ENCODE data around the gene LYPD6. TPM values are rescaled to one million over a fixed set of nuclear protein-coding genes. Genes with fewer than 3 reads are reported as not detected.

Gene LYPD6
- total RNA-seq, 2 experiments from 2014 or later, result not detected

DNA sequence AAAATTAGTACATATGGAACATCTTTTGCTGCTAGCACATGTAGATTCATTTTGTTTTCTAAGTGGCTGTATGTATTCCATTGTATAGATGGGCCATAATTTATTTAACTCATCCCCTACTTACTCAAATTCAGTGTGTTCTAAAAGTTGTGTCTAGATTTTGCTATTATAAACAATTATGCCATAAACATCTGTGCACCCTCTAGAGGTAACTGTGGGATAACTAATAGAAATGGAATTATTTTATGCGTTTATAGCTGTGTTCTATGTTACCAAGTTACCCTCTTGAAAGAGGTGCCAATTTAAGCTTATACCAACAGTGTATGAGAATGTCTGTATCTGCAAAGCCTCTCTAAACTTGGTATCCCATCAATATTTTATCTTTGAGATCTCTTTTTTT lies 156.8 kb downstream of the LYPD6 start:
- BruUV-seq (replicated peaks), result no TSS peak
- Histone ChIP-seq H3K9me2 (ENCODE audit: insufficient read depth, low read length) (no peaks in the 10 kb centered on the region), H2AFZ (ENCODE audit: low read length) (no peak overlapping the region), H3K4me3 (ENCODE audit: low read depth, low read length, poor library complexity, severe bottlenecking) (no peak overlapping the region), H3K9me3 (ENCODE audit: low read length) (no peaks in the 10 kb centered on the region), H3K36me3 (ENCODE audit: insufficient read depth, low read length) (no peaks in the 10 kb centered on the region), H3K27ac (ENCODE audit: low read depth, low read length, poor library complexity, severe bottlenecking) (no peak overlapping the region), H3K4me1 (ENCODE audit: insufficient read depth, low read length, poor library complexity, severe bottlenecking) (no peaks in the 10 kb centered on the region), H3K79me2 (ENCODE audit: insufficient read depth, low read depth, low read length) (no peaks in the 10 kb centered on the region), H3K4me2 (ENCODE audit: low read length) (no peak overlapping the region), H4K20me1 (ENCODE audit: insufficient read depth, low read length) (no peaks in the 10 kb centered on the region)
- TF ChIP-seq EZH2phosphoT487 (IDR thresholded peaks at IDR 0.05; ENCODE audit: borderline replicate concordance, low read depth, low read length), result no peak
- TF ChIP-seq, protein P1, sequence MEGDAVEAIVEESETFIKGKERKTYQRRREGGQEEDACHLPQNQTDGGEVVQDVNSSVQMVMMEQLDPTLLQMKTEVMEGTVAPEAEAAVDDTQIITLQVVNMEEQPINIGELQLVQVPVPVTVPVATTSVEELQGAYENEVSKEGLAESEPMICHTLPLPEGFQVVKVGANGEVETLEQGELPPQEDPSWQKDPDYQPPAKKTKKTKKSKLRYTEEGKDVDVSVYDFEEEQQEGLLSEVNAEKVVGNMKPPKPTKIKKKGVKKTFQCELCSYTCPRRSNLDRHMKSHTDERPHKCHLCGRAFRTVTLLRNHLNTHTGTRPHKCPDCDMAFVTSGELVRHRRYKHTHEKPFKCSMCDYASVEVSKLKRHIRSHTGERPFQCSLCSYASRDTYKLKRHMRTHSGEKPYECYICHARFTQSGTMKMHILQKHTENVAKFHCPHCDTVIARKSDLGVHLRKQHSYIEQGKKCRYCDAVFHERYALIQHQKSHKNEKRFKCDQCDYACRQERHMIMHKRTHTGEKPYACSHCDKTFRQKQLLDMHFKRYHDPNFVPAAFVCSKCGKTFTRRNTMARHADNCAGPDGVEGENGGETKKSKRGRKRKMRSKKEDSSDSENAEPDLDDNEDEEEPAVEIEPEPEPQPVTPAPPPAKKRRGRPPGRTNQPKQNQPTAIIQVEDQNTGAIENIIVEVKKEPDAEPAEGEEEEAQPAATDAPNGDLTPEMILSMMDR (conservative IDR thresholded peaks at IDR 0.05; ENCODE audit: low read length), result no peak; the same call in 1 of the 2 replicates
- ChIA-PET POLR2A (no interaction called here), CTCF (ENCODE audit: unreplicated experiment) (no interaction called here)
- intact Hi-C loops (cut with micrococcal nuclease; ENCODE audit: unreplicated experiment), result no loop called here
- no peak for DNase-seq (ENCODE audit: low spot score)

DNA sequence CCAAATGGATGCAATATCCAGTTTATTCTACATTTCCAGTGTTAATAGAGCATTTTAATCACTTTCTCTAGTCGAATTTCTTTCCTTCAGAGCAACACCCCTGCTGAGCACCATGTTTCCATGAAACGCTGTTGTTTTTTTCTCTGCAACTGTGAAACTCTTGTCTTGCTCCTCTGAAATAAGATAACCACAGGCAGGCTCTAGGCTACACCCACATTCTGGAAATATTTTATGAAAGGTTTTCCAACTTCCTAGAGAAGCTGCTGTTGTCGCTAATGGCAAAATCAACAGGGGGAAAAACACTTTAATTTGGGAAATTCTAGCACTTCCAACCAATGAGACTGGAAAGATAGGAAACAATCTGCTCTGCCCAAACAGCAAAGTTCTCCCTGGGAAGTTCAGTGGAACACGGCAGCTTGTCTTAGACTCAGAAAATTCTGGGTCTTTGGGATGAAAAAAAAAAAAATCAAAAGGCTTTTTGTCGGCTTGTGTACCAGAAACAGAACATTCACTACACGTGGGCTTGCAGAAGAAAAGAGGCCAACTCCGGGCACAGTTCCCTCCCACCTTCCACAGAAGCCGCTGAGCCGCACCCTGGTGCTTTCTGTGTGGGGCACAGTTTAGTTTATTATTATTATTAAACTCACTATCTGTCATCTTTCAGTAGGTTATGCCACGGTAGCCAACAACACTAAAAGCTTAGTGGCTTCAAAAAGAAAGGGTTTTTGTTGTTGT lies 158.5 kb downstream of the LYPD6 start:
- ChIA-PET POLR2A (interaction anchor here (0.7 kb wide), 1 partner anchor 1279 kb away, joined by 4 read pairs; no protein-coding TSS in a partner anchor), CTCF (ENCODE audit: unreplicated experiment) (no interaction called here)
- Histone ChIP-seq H2AFZ (ENCODE audit: low read length) (no peak overlapping the region), H3K4me3 (ENCODE audit: low read depth, low read length, poor library complexity, severe bottlenecking) (no peak overlapping the region), H3K4me2 (ENCODE audit: low read length) (no peak overlapping the region), H3K4me1 (ENCODE audit: insufficient read depth, low read length, poor library complexity, severe bottlenecking) (no peaks in the 10 kb centered on the region), H3K79me2 (ENCODE audit: insufficient read depth, low read depth, low read length) (no peaks in the 10 kb centered on the region), H3K36me3 (ENCODE audit: insufficient read depth, low read length) (no peaks in the 10 kb centered on the region), H3K9me2 (ENCODE audit: insufficient read depth, low read length) (no peaks in the 10 kb centered on the region), H3K27ac (ENCODE audit: low read depth, low read length, poor library complexity, severe bottlenecking) (no peak overlapping the region), H4K20me1 (ENCODE audit: insufficient read depth, low read length) (no peaks in the 10 kb centered on the region), H3K9me3 (ENCODE audit: low read length) (no peaks in the 10 kb centered on the region)
- intact Hi-C loops (cut with micrococcal nuclease; ENCODE audit: unreplicated experiment), result no loop called here
- no peak for TF ChIP-seq EZH2phosphoT487 (IDR thresholded peaks at IDR 0.05; ENCODE audit: borderline replicate concordance, low read depth, low read length)
- TF ChIP-seq, protein P1 (conservative IDR thresholded peaks at IDR 0.05; ENCODE audit: low read length), result no peak
- BruUV-seq (replicated peaks), result no TSS peak
- no peak for DNase-seq (ENCODE audit: low spot score)

DNA sequence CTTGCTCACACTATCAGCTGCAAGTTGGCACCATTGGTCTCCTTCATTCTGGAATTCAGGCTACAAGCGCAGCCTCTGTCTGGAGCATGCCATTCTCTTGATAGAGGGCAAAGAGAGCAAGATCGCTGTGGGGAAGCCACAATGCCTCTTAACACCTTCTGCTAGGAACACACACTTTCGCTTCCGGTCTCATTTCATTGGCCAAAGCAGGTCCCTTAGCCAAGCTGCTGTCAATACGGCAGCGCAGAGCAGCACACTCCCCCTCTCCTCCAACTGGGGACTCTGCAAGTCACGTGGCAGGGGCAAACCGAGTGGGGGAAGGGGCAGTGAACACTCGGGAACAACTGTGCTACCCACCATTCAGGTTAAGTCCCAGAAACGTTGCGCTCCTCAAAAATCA lies 159.1 kb downstream of the LYPD6 start:
- Histone ChIP-seq H3K9me2 (ENCODE audit: insufficient read depth, low read length) (no peaks in the 10 kb centered on the region), H3K4me2 (ENCODE audit: low read length) (no peak overlapping the region), H3K27ac (ENCODE audit: low read depth, low read length, poor library complexity, severe bottlenecking) (no peak overlapping the region), H3K4me3 (ENCODE audit: low read depth, low read length, poor library complexity, severe bottlenecking) (no peak overlapping the region), H3K36me3 (ENCODE audit: insufficient read depth, low read length) (no peaks in the 10 kb centered on the region), H3K79me2 (ENCODE audit: insufficient read depth, low read depth, low read length) (no peaks in the 10 kb centered on the region), H2AFZ (ENCODE audit: low read length) (no peak overlapping the region), H3K4me1 (ENCODE audit: insufficient read depth, low read length, poor library complexity, severe bottlenecking) (no peaks in the 10 kb centered on the region), H4K20me1 (ENCODE audit: insufficient read depth, low read length) (no peaks in the 10 kb centered on the region), H3K9me3 (ENCODE audit: low read length) (no peaks in the 10 kb centered on the region)
- intact Hi-C loops (cut with micrococcal nuclease; ENCODE audit: unreplicated experiment), result no loop called here
- POLR2A ChIA-PET, result no interaction called here
- BruUV-seq (replicated peaks), result no TSS peak
- CTCF ChIA-PET (ENCODE audit: unreplicated experiment), result no interaction called here
- no peak for TF ChIP-seq EZH2phosphoT487 (IDR thresholded peaks at IDR 0.05; ENCODE audit: borderline replicate concordance, low read depth, low read length)
- TF ChIP-seq, protein P1 (conservative IDR thresholded peaks at IDR 0.05; ENCODE audit: low read length), result no peak
- no peak for DNase-seq (ENCODE audit: low spot score)

Measured in OCI-LY7 (cell line).